H9 (cell line): ENCODE measurements around the gene MRPL55. TPM values are rescaled to one million over a fixed set of nuclear protein-coding genes. Genes with fewer than 3 reads are reported as not detected.

Experiments
- DNase-seq: peaks from one replicate; pipeline ENCODE4 v3.0.0-alpha.2; 2017
- H2AFZ ChIP-seq: one replicate; pipeline ENCODE4 v1.6.1; 2013; ENCODE audit warnings: mild to moderate bottlenecking, low read length, control low read depth, moderate library complexity
- H2AK5ac ChIP-seq: 2 replicates; pipeline ENCODE4 v1.6.1; 2013; ENCODE audit warnings: low read length, control low read depth, mixed read lengths; ENCODE audit not compliant: insufficient read length
- H2BK120ac ChIP-seq: one replicate; pipeline ENCODE4 v1.6.1; 2013; ENCODE audit warnings: low read depth, mild to moderate bottlenecking, low read length, control low read depth, inconsistent platforms; ENCODE audit not compliant: poor library complexity, severe bottlenecking
- H2BK12ac ChIP-seq: 2 replicates; pipeline ENCODE4 v1.6.1; 2013; ENCODE audit warnings: low read length, control low read depth, mixed read lengths, low read depth; ENCODE audit not compliant: insufficient read length
- H2BK15ac ChIP-seq: 2 replicates; pipeline ENCODE4 v1.6.1; 2013; ENCODE audit warnings: low read depth, low read length, control low read depth
- H2BK20ac ChIP-seq: one replicate; pipeline ENCODE4 v1.6.1; 2013; ENCODE audit warnings: low read depth, mild to moderate bottlenecking, low read length, control low read depth, inconsistent platforms; ENCODE audit not compliant: poor library complexity, severe bottlenecking
- H2BK5ac ChIP-seq: 2 replicates; pipeline ENCODE4 v1.6.1; 2013; ENCODE audit warnings: low read length, control low read depth, mixed read lengths; ENCODE audit not compliant: insufficient read length
- H3K14ac ChIP-seq: 2 replicates; pipeline ENCODE4 v1.6.1; 2013; ENCODE audit warnings: low read length, control low read depth; ENCODE audit not compliant: insufficient read depth
- H3K18ac ChIP-seq: 2 replicates; pipeline ENCODE4 v1.6.1; 2013; ENCODE audit warnings: low read depth, mild to moderate bottlenecking, mixed read lengths, low read length, control low read depth; ENCODE audit not compliant: insufficient read length
- H3K23ac ChIP-seq: 2 replicates; pipeline ENCODE4 v1.6.1; 2013; ENCODE audit warnings: low read length, control low read depth, mixed read lengths, low read depth; ENCODE audit not compliant: insufficient read length
- H3K23me2 ChIP-seq: 2 replicates; pipeline ENCODE4 v1.6.1; 2013; ENCODE audit warnings: low read depth, mild to moderate bottlenecking, mixed read lengths, low read length, control low read depth; ENCODE audit not compliant: insufficient read length, poor library complexity, severe bottlenecking
- H3K27ac ChIP-seq: 2 replicates; pipeline ENCODE4 v1.5.1; 2013; ENCODE audit warnings: low read length, control low read depth, mixed read lengths, low read depth; ENCODE audit not compliant: insufficient read length
- H3K27me3 ChIP-seq: 2 replicates; pipeline ENCODE4 v1.6.1; 2013; ENCODE audit warnings: low read length, control low read depth, inconsistent platforms; ENCODE audit not compliant: insufficient read depth
- H3K4ac ChIP-seq: 2 replicates; pipeline ENCODE4 v1.6.1; 2013; ENCODE audit warnings: low read depth, mild to moderate bottlenecking, control low read depth, inconsistent platforms, low read length, moderate library complexity
- H3K4me1 ChIP-seq: 2 replicates; pipeline ENCODE4 v1.6.1; 2013; ENCODE audit warnings: low read length, control low read depth, inconsistent platforms; ENCODE audit not compliant: insufficient read depth
- H3K4me2 ChIP-seq: 2 replicates; pipeline ENCODE4 v1.6.1; 2013; ENCODE audit warnings: low read length, control low read depth, mixed read lengths; ENCODE audit not compliant: insufficient read length, insufficient read depth
- H3K56ac ChIP-seq: 2 replicates; pipeline ENCODE4 v1.6.1; 2013; ENCODE audit warnings: low read depth, mild to moderate bottlenecking, mixed read lengths, low read length, control low read depth; ENCODE audit not compliant: insufficient read length
- H3K79me1 ChIP-seq: 2 replicates; pipeline ENCODE4 v1.6.1; 2013; ENCODE audit warnings: low read depth, mild to moderate bottlenecking, moderate library complexity, low read length, control low read depth, inconsistent platforms; ENCODE audit not compliant: insufficient read depth, poor library complexity, severe bottlenecking
- H3K79me2 ChIP-seq: 2 replicates; pipeline ENCODE4 v1.6.1; 2013; ENCODE audit warnings: low read length, control low read depth, inconsistent platforms; ENCODE audit not compliant: insufficient read depth
- H3K9ac ChIP-seq: 2 replicates; pipeline ENCODE4 v1.6.1; 2013; ENCODE audit warnings: low read length, control low read depth, mixed read lengths; ENCODE audit not compliant: insufficient read length; ENCODE audit errors: extremely low read depth
- H3K9me3 ChIP-seq: one replicate; pipeline ENCODE4 v1.6.1; 2013; ENCODE audit warnings: low read depth, low read length, inconsistent platforms; ENCODE audit not compliant: control insufficient read depth
- H3T11ph ChIP-seq: one replicate; pipeline ENCODE4 v1.6.1; 2013; ENCODE audit warnings: mild to moderate bottlenecking, low read length, control low read depth, inconsistent platforms
- H4K20me1 ChIP-seq: one replicate; pipeline ENCODE4 v1.6.1; 2013; ENCODE audit not compliant: control insufficient read depth, insufficient read length, insufficient read depth
- H4K5ac ChIP-seq: 2 replicates; pipeline ENCODE4 v1.6.1; 2013; ENCODE audit warnings: low read depth, mild to moderate bottlenecking, mixed read lengths, low read length, control low read depth; ENCODE audit not compliant: insufficient read length
- H4K8ac ChIP-seq: replicated peaks from 2 replicates; pipeline ENCODE4 v1.6.1; 2013; ENCODE audit warnings: low read length, control low read depth, mixed read lengths, low read depth; ENCODE audit not compliant: insufficient read length
- H4K91ac ChIP-seq: 2 replicates; pipeline ENCODE4 v1.6.1; 2013; ENCODE audit warnings: low read depth, mild to moderate bottlenecking, moderate library complexity, mixed read lengths, low read length, control low read depth; ENCODE audit not compliant: insufficient read length
- H3K27ac Mint-ChIP-seq, 3 experiments: 2 replicates in 2 of 3; 3 replicates in 1 of 3; pipeline ENCODE4 v1.8.0; 2020 to 2021; ENCODE audit warnings: mixed read lengths in 3 of 3, mild to moderate bottlenecking in 1 of 3, moderate library complexity in 1 of 3
- H3K27me3 Mint-ChIP-seq: 2 replicates; pipeline ENCODE4 v1.8.0; 2021; ENCODE audit warnings: low read depth, mild to moderate bottlenecking, moderate library complexity, mixed read lengths
- H3K36me3 Mint-ChIP-seq, 3 experiments: 2 replicates in 2 of 3; 3 replicates in 1 of 3; pipeline ENCODE4 v1.8.0; 2020 to 2021; ENCODE audit warnings: low read depth in 3 of 3, mixed read lengths in 3 of 3; ENCODE audit not compliant: insufficient read depth in 1 of 3
- H3K4me1 Mint-ChIP-seq, 2 experiments: 2 replicates each; pipeline ENCODE4 v1.8.0; 2020; ENCODE audit warnings: mixed read lengths in 2 of 2
- H3K4me3 Mint-ChIP-seq, 2 experiments: 2 replicates in 1 of 2; 3 replicates in 1 of 2; pipeline ENCODE4 v1.8.0; 2020 to 2021; ENCODE audit warnings: mild to moderate bottlenecking in 2 of 2, mixed read lengths in 2 of 2, moderate library complexity in 1 of 2
- H3K9me3 Mint-ChIP-seq, 2 experiments: 2 replicates in 1 of 2; 3 replicates in 1 of 2; pipeline ENCODE4 v1.8.0; 2020; ENCODE audit warnings: mild to moderate bottlenecking in 2 of 2, mixed read lengths in 2 of 2, moderate library complexity in 1 of 2
- CTCF ChIP-seq: fragments of 200-600 bp; sonication (generic); conservative IDR thresholded peaks from 3 replicates; pipeline ENCODE4 v1.8.0; 2021; ENCODE audit warnings: antibody characterized with exemption, mild to moderate bottlenecking
- WGBS: extraction: QIAGEN DNeasy Blood & Tissue Kit; methylation state at CpG from one replicate; pipeline ENCODE4 v1.1.7; 2013; ENCODE audit warnings: missing lambda C conversion rate, low lambda C conversion rate, mixed read lengths; ENCODE audit not compliant: insufficient read length; ENCODE audit errors: extremely low coverage; 5-methylcytosine and 5-hydroxymethylcytosine counted together
- total RNA-seq: library from RNA; stranded (reverse); gene quantifications from 2 replicates; pipeline ENCODE4 v1.2.1, GENCODE V29; 2021

Gene MRPL55
- total RNA-seq, 1 experiment from 2014 or later = 62.3 TPM

GRCh38 chr1:228087771-228088251 is 21.3 kb downstream of the MRPL55 start:
- Histone ChIP-seq H3K23me2 (peaks cover 10% of the 10 kb centered on the region), H3T11ph (no peak overlapping the region), H4K91ac (no peak overlapping the region), H3K4ac (no peak overlapping the region), H4K8ac (no peak overlapping the region), H3K23ac (no peak overlapping the region), H3K79me2 (peaks cover 95% of the 10 kb centered on the region), H4K20me1 (peaks cover 5% of the 10 kb centered on the region), H2BK5ac (no peak overlapping the region), H2BK120ac (no peak overlapping the region), H3K14ac (no peak overlapping the region), H3K56ac (no peak overlapping the region), H4K5ac (no peak overlapping the region), H2BK12ac (no peak overlapping the region), H2BK15ac (no peak overlapping the region), H2AK5ac (no peak overlapping the region), H3K9me3 (no peaks in the 10 kb centered on the region), H3K18ac (no peak overlapping the region), H3K79me1 (peaks cover 23% of the 10 kb centered on the region), H3K9ac (no peak overlapping the region), H3K4me1 (peaks cover 6% of the 10 kb centered on the region), H3K27ac (no peak overlapping the region), H2AFZ (no peak overlapping the region), H3K27me3 (no peaks in the 10 kb centered on the region), H3K4me2 (no peak overlapping the region), H2BK20ac (no peak overlapping the region)
- peaks cover 38 to 46% of the 10 kb centered on the region in 2 experiments for H3K4me1 Mint-ChIP-seq
- 0 out of 5 replicates have a peak, but pooled peaks cover 0 to 3% of the 10 kb centered on the region in 2 experiments for H3K9me3 Mint-ChIP-seq
- no CpG with 5 or more reads among the region's 7 CpGs for WGBS
- TF ChIP-seq CTCF = no peak
- DNase-seq = no peak
- H3K4me3 Mint-ChIP-seq = 0 out of 5 replicates have a peak overlapping the region, but pooled peaks of 1 of the 2 experiments have one; percentile 25
- no peaks in the 10 kb centered on the region; the same call in 1 of the 2 replicates for H3K27me3 Mint-ChIP-seq
- H3K36me3 Mint-ChIP-seq = peaks cover 23 to 31% (median 27%) of the 10 kb centered on the region in 3 experiments
- H3K27ac Mint-ChIP-seq = no peak overlapping the region; a peak in 2 of 7 replicates
